Mesendoderm (in vitro differentiated cells): ENCODE measurements around the gene ATF7.

Source experiments
- DNase-seq: peaks from one replicate; pipeline ENCODE4 v3.0.0; 2013
- H2AK5ac ChIP-seq: 2 replicates; pipeline ENCODE4 v1.6.1; 2013; ENCODE audit warnings: low read length, inconsistent platforms
- H2BK120ac ChIP-seq: 2 replicates; pipeline ENCODE4 v1.6.1; 2013; ENCODE audit warnings: low read depth, mild to moderate bottlenecking, low read length, moderate library complexity, mixed read lengths
- H2BK15ac ChIP-seq: replicated peaks from 2 replicates; pipeline ENCODE4 v1.6.1; 2013; ENCODE audit warnings: low read depth, mild to moderate bottlenecking, moderate library complexity
- H2BK5ac ChIP-seq: 2 replicates; pipeline ENCODE4 v1.6.1; 2013; ENCODE audit warnings: low read length, inconsistent platforms
- H3K18ac ChIP-seq: 2 replicates; pipeline ENCODE4 v1.6.1; 2013; ENCODE audit warnings: mild to moderate bottlenecking, low read length, mixed read lengths
- H3K23ac ChIP-seq: one replicate; pipeline ENCODE4 v1.6.1; 2013; ENCODE audit warnings: low read length
- H3K27ac ChIP-seq: 2 replicates; pipeline ENCODE4 v1.5.1; 2013; ENCODE audit warnings: low read depth, mild to moderate bottlenecking, inconsistent platforms, low read length, moderate library complexity
- H3K27me3 ChIP-seq: 2 replicates; pipeline ENCODE4 v1.6.1; 2013; ENCODE audit warnings: low read length, control low read depth, mild to moderate bottlenecking, inconsistent platforms; ENCODE audit not compliant: insufficient read depth, poor library complexity
- H3K36me3 ChIP-seq: 2 replicates; pipeline ENCODE4 v1.6.1; 2013; ENCODE audit warnings: low read length, inconsistent platforms; ENCODE audit not compliant: control insufficient read depth, insufficient read depth
- H3K4ac ChIP-seq: one replicate; pipeline ENCODE4 v1.6.1; 2013; ENCODE audit warnings: low read depth, mild to moderate bottlenecking, low read length, moderate library complexity
- H3K4me1 ChIP-seq: 2 replicates; pipeline ENCODE4 v1.6.1; 2013; ENCODE audit warnings: low read depth, low read length, inconsistent platforms; ENCODE audit not compliant: control insufficient read depth
- H3K4me2 ChIP-seq: 2 replicates; pipeline ENCODE4 v1.6.1; 2013; ENCODE audit warnings: low read length
- H3K4me3 ChIP-seq: 2 replicates; pipeline ENCODE4 v1.5.1; 2013; ENCODE audit warnings: mild to moderate bottlenecking, low read length
- H3K56ac ChIP-seq: one replicate; pipeline ENCODE4 v1.6.1; 2013; ENCODE audit warnings: low read length
- H3K79me1 ChIP-seq: 2 replicates; pipeline ENCODE4 v1.6.1; 2013; ENCODE audit warnings: low read length, inconsistent platforms
- H3K79me2 ChIP-seq: 2 replicates; pipeline ENCODE4 v1.6.1; 2013; ENCODE audit warnings: mild to moderate bottlenecking, low read length; ENCODE audit not compliant: control insufficient read depth, insufficient read depth
- H3K9ac ChIP-seq: 2 replicates; pipeline ENCODE4 v1.6.1; 2013; ENCODE audit warnings: low read length, inconsistent platforms
- H4K5ac ChIP-seq: one replicate; pipeline ENCODE4 v1.6.1; 2013; ENCODE audit warnings: low read length
- H4K8ac ChIP-seq: one replicate; pipeline ENCODE4 v1.6.1; 2013; ENCODE audit warnings: low read depth, mild to moderate bottlenecking, control low read depth, low read length, moderate library complexity
- WGBS: extraction: QIAGEN DNeasy Blood & Tissue Kit; methylation state at CpG from one replicate; pipeline ENCODE4 v1.1.7; 2013; ENCODE audit warnings: low lambda C conversion rate, missing lambda C conversion rate; ENCODE audit not compliant: insufficient coverage; ENCODE audit errors: extremely low coverage; 5-methylcytosine and 5-hydroxymethylcytosine counted together

The ATF7 gene

DNA sequence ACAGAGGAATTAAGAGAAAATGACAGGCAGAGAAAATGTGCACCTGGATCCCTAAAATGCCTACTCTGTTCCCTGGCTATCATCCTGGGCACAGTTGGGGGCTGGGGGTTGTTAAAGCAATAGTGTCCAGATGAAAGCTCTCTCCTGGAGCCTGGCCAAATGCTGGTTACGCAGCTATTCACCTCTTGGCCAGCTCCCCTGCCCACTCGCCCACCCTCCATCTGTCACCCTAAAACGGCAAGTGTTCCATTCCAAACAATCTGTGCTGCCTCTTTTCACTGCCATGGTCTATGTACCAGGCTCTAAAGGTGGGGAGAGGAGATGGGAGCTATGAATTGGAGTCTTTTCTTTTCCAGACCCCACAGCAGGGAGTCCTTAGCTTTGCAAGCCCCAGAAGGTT, 94.2 kb downstream of the ATF7 start:
- no peaks in the 10 kb centered on the region for H3K79me1 ChIP-seq
- H3K4me3 ChIP-seq, result no peak overlapping the region
- H3K27ac ChIP-seq, result no peak overlapping the region
- H3K9ac ChIP-seq, result no peak overlapping the region
- no CpG with 5 or more reads among the region's 3 CpGs for WGBS
- H2BK5ac ChIP-seq, result no peak overlapping the region
- no peak for DNase-seq
- no peak overlapping the region for H4K5ac ChIP-seq
- no peaks in the 10 kb centered on the region for H3K4me1 ChIP-seq
- no peak overlapping the region for H2AK5ac ChIP-seq
- no peak overlapping the region for H3K4ac ChIP-seq
- no peak overlapping the region for H2BK120ac ChIP-seq
- H3K56ac ChIP-seq, result no peak overlapping the region
- peaks cover 8% of the 10 kb centered on the region for H3K36me3 ChIP-seq
- no peak overlapping the region for H3K4me2 ChIP-seq
- no peak overlapping the region for H3K23ac ChIP-seq
- no peak overlapping the region for H3K18ac ChIP-seq
- no peaks in the 10 kb centered on the region for H3K79me2 ChIP-seq
- H4K8ac ChIP-seq, result no peak overlapping the region
- H2BK15ac ChIP-seq, result no peak overlapping the region
- H3K27me3 ChIP-seq, result no peaks in the 10 kb centered on the region

DNA sequence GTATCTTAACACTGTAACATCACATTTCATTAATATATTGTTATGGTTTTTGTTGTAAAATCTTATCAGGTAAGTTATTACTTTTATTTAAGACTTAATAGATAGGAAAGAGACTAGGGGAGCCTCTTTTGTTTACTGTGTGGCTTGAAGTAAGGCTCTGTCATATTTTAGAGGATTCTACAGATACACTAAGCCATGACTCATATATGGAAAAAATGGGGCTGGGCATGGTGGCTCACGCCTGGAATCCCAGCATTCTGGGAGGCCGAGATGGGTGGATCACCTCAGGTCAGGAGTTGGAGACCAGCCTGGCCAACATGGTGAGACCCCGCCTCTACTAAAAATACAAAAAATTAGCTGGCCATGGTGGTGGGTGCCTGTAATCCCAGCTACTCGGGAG, 95.3 kb downstream of the ATF7 start:
- Histone ChIP-seq H3K4me2 (no peak overlapping the region), H3K79me2 (no peaks in the 10 kb centered on the region), H3K27me3 (no peaks in the 10 kb centered on the region), H3K18ac (no peak overlapping the region), H3K4me3 (no peak overlapping the region), H2BK120ac (no peak overlapping the region), H3K56ac (no peak overlapping the region), H2BK5ac (no peak overlapping the region), H3K9ac (no peak overlapping the region), H2AK5ac (no peak overlapping the region), H3K4ac (no peak overlapping the region), H2BK15ac (no peak overlapping the region), H4K5ac (no peak overlapping the region), H3K79me1 (no peaks in the 10 kb centered on the region), H3K23ac (no peak overlapping the region), H3K27ac (no peak overlapping the region), H3K4me1 (no peaks in the 10 kb centered on the region), H4K8ac (no peak overlapping the region), H3K36me3 (peaks cover 8% of the 10 kb centered on the region)
- no CpG with 5 or more reads among the region's 4 CpGs for WGBS
- no peak for DNase-seq

DNA sequence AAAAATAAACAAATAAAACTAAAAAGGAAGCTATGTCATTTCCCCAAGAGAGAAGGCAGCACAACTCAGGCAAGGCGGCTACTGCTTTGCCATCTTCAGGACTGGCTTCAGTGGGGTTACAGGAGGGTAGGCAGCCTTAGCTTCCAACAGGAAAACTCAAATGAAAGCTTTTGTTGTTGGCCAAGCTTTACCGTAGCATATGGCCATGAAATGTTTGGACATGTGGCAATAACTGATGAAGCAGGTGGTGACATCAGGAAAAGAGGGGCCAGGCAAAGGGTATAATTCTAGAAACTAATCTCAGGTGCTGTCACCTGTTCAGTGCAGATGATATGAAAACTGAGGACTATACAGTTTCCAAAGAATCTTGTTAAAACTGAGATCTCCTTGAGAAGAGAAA, 96.1 kb downstream of the ATF7 start:
- Histone ChIP-seq H3K4me2 (no peak overlapping the region), H3K18ac (no peak overlapping the region), H4K8ac (no peak overlapping the region), H2BK120ac (no peak overlapping the region), H2AK5ac (no peak overlapping the region), H3K23ac (no peak overlapping the region), H3K36me3 (peaks cover 8% of the 10 kb centered on the region), H3K27me3 (no peaks in the 10 kb centered on the region), H2BK5ac (no peak overlapping the region), H3K56ac (no peak overlapping the region), H2BK15ac (no peak overlapping the region), H4K5ac (no peak overlapping the region), H3K9ac (no peak overlapping the region), H3K79me2 (no peaks in the 10 kb centered on the region), H3K4ac (no peak overlapping the region), H3K4me3 (no peak overlapping the region), H3K79me1 (no peaks in the 10 kb centered on the region), H3K27ac (no peak overlapping the region), H3K4me1 (no peaks in the 10 kb centered on the region)
- WGBS, result no CpG with 5 or more reads among the region's 2 CpGs
- no peak for DNase-seq

DNA sequence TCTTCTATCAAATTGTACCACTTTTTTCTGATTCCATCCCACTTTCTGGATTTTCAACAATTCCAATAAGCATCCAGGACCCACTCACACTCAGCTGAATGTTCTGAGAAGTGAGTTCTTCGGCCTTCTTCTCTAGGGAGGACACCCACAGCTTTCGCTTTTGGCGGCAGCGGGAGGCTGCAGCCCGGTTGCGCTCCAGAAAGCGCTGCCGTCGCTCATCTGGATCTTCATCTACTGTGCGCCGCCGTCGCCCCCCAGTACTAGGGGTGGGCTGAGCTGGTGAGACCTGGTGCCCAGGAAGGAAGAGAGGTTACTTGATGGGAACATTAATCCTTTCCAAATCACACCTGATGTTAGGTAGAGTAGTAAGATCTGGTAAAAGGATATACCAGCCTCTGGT, 101.7 kb downstream of the ATF7 start:
- no CpG with 5 or more reads among the region's 13 CpGs for WGBS
- no peak overlapping the region for H3K18ac ChIP-seq
- no peak overlapping the region for H3K4ac ChIP-seq
- no peak overlapping the region for H3K9ac ChIP-seq
- H3K27me3 ChIP-seq, result no peaks in the 10 kb centered on the region
- no peak overlapping the region for H3K4me3 ChIP-seq
- no peak overlapping the region for H4K8ac ChIP-seq
- H2BK120ac ChIP-seq, result no peak overlapping the region
- H3K36me3 ChIP-seq, result no peaks in the 10 kb centered on the region
- DNase-seq, result no peak
- H4K5ac ChIP-seq, result no peak overlapping the region
- H2BK5ac ChIP-seq, result no peak overlapping the region
- H3K23ac ChIP-seq, result no peak overlapping the region
- H3K27ac ChIP-seq, result no peak overlapping the region
- no peaks in the 10 kb centered on the region for H3K4me1 ChIP-seq
- H3K79me1 ChIP-seq, result no peaks in the 10 kb centered on the region
- H3K56ac ChIP-seq, result no peak overlapping the region
- H2AK5ac ChIP-seq, result no peak overlapping the region
- H3K79me2 ChIP-seq, result no peaks in the 10 kb centered on the region
- H2BK15ac ChIP-seq, result no peak overlapping the region
- H3K4me2 ChIP-seq, result no peak overlapping the region

DNA sequence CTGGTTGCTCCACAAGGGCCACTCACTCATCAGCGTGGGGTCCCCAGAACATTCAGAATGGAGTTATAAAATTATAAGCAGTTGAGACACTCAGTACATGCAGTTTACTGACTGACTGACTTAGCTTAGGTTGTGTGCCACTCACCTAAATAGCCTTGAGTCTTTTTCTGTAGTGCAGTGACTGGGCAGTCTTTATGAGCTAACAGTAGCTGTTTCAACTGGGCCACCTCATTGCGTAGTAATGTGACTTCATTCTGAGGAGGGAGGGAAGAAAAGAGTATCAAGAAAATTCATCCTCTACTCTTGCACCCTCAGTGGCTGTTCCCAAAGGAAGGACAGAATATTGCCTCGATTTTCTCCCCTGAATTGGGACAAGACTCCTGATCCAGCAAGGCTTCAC, 103.1 kb downstream of the ATF7 start:
- no CpG with 5 or more reads among the region's 3 CpGs for WGBS
- H2BK120ac ChIP-seq, result no peak overlapping the region
- H3K27ac ChIP-seq, result no peak overlapping the region
- H3K27me3 ChIP-seq, result no peaks in the 10 kb centered on the region
- no peak overlapping the region for H3K18ac ChIP-seq
- H4K8ac ChIP-seq, result no peak overlapping the region
- H3K23ac ChIP-seq, result no peak overlapping the region
- no peak overlapping the region for H2BK15ac ChIP-seq
- H3K79me2 ChIP-seq, result no peaks in the 10 kb centered on the region
- DNase-seq, result no peak
- H3K79me1 ChIP-seq, result no peaks in the 10 kb centered on the region
- H3K36me3 ChIP-seq, result no peaks in the 10 kb centered on the region
- no peak overlapping the region for H3K4me2 ChIP-seq
- H3K56ac ChIP-seq, result no peak overlapping the region
- H2BK5ac ChIP-seq, result no peak overlapping the region
- no peak overlapping the region for H2AK5ac ChIP-seq
- H4K5ac ChIP-seq, result no peak overlapping the region
- no peak overlapping the region for H3K4ac ChIP-seq
- H3K9ac ChIP-seq, result no peak overlapping the region
- H3K4me1 ChIP-seq, result no peaks in the 10 kb centered on the region
- H3K4me3 ChIP-seq, result no peak overlapping the region

DNA sequence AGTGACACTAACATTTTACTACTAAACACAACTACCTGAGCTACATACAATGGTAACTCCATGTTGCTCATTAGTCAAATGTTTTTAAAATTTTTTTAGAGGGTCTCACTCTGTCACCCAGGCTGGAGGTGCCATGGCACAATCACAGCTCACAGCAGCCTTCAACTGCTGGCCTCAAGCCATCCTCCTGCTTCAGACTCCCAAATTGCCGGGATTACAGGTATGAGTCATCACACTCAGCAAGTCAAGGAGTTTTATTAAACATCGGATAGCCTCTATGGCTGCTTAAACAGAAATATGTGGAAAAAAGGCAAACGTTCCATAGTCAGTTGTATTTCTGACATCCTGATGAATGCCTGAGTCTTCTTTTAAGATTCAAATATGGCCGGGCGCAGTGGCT, 107.8 kb downstream of the ATF7 start:
- no peak overlapping the region for H3K18ac ChIP-seq
- H3K23ac ChIP-seq, result no peak overlapping the region
- H2AK5ac ChIP-seq, result no peak overlapping the region
- H3K4me1 ChIP-seq, result no peaks in the 10 kb centered on the region
- H3K27me3 ChIP-seq, result no peaks in the 10 kb centered on the region
- no CpG with 5 or more reads among the region's 5 CpGs for WGBS
- H3K36me3 ChIP-seq, result peaks cover 1% of the 10 kb centered on the region
- DNase-seq, result no peak
- no peak overlapping the region for H3K4ac ChIP-seq
- H3K79me2 ChIP-seq, result no peaks in the 10 kb centered on the region
- no peaks in the 10 kb centered on the region for H3K79me1 ChIP-seq
- no peak overlapping the region for H2BK5ac ChIP-seq
- H4K5ac ChIP-seq, result no peak overlapping the region
- no peak overlapping the region for H3K9ac ChIP-seq
- no peak overlapping the region for H3K27ac ChIP-seq
- no peak overlapping the region for H2BK120ac ChIP-seq
- H4K8ac ChIP-seq, result no peak overlapping the region
- H3K4me3 ChIP-seq, result no peak overlapping the region
- H3K4me2 ChIP-seq, result no peak overlapping the region
- H3K56ac ChIP-seq, result no peak overlapping the region
- no peak overlapping the region for H2BK15ac ChIP-seq
